H1 (cell line): ENCODE measurements around the gene NECAP2. TPM values are rescaled to one million over a fixed set of nuclear protein-coding genes. Genes with fewer than 3 reads are reported as not detected.

ENCODE experiments used
- CTCF ChIA-PET: fragments of 300-600 bp; sonication (Branson Sonifier 250); formaldehyde crosslinking; loops from one replicate; lab custom pipeline; 2021; ENCODE audit not compliant: partially characterized antibody; lab: Charles Lee
- POLR2A ChIA-PET: fragments of 300-600 bp; sonication (Branson Sonifier 250); formaldehyde crosslinking; loops from one replicate; lab custom pipeline; 2021; ENCODE audit warnings: inconsistent platforms; ENCODE audit not compliant: partially characterized antibody; lab: Charles Lee
- DNase-seq, 2 experiments: peaks; one replicate each; pipeline versions ENCODE4 v3.0.0 to v3.0.0-alpha.2; 2010 to 2022; ENCODE audit warnings: low spot score in 2 of 2, low read depth in 1 of 2, mixed read lengths in 1 of 2
- FAIRE-seq: peaks from 2 replicates; lab custom pipeline; 2011; peaks lifted over from hg19 to GRCh38; lab: Jason Lieb, UNC
- H2AFZ ChIP-seq: 2 replicates; pipeline ENCODE4 v1.8.1; 2012; ENCODE audit warnings: low read length, inconsistent platforms
- H2AK5ac ChIP-seq: 2 replicates; pipeline ENCODE4 v1.6.1; 2013; ENCODE audit warnings: low read depth, low read length
- H2BK120ac ChIP-seq: replicated peaks from 2 replicates; pipeline ENCODE3; 2013; ENCODE audit warnings: low read depth, low read length, inconsistent platforms
- H2BK12ac ChIP-seq: 2 replicates; pipeline ENCODE4 v1.6.1; 2013; ENCODE audit warnings: low read depth, low read length
- H2BK15ac ChIP-seq: 2 replicates; pipeline ENCODE4 v1.6.1; 2013; ENCODE audit warnings: low read length
- H2BK20ac ChIP-seq: 2 replicates; pipeline ENCODE4 v1.6.1; 2013; ENCODE audit warnings: low read length
- H2BK5ac ChIP-seq: 2 replicates; pipeline ENCODE4 v1.6.1; 2013; ENCODE audit warnings: low read depth, low read length
- H3K14ac ChIP-seq: 2 replicates; pipeline ENCODE4 v1.6.1; 2013; ENCODE audit warnings: inconsistent platforms; ENCODE audit not compliant: insufficient read length
- H3K18ac ChIP-seq: 2 replicates; pipeline ENCODE4 v1.6.1; 2013; ENCODE audit warnings: low read length; ENCODE audit errors: extremely low read depth
- H3K23ac ChIP-seq: 2 replicates; pipeline ENCODE4 v1.6.1; 2013; ENCODE audit warnings: inconsistent platforms; ENCODE audit not compliant: insufficient read length
- H3K23me2 ChIP-seq: 2 replicates; pipeline ENCODE4 v1.6.1; 2013; ENCODE audit warnings: low read depth, low read length
- H3K27ac ChIP-seq: 2 replicates; pipeline ENCODE4 v1.6.1; 2011; ENCODE audit warnings: low read depth, low read length, inconsistent platforms
- H3K27me3 ChIP-seq, 4 experiments: replicated peaks in 1 of 4; 1 replicate in 1 of 4; 2 replicates in 3 of 4; pipeline versions ENCODE4 v1.6.1 to v1.8.1; 2011 to 2013; ENCODE audit warnings: low read length in 3 of 4, mild to moderate bottlenecking in 3 of 4, inconsistent platforms in 2 of 4, mixed read lengths in 2 of 4, moderate library complexity in 1 of 4; ENCODE audit not compliant: control insufficient read depth in 3 of 4, insufficient read depth in 3 of 4; ENCODE audit errors: extremely low read depth in 1 of 4
- H3K36me3 ChIP-seq, 4 experiments: 2 replicates each; pipeline versions ENCODE4 v1.6.1 to v1.8.1; 2011 to 2013; ENCODE audit warnings: mild to moderate bottlenecking in 4 of 4, low read length in 3 of 4, moderate library complexity in 2 of 4, control low read depth in 1 of 4, inconsistent platforms in 1 of 4; ENCODE audit not compliant: insufficient read depth in 4 of 4, control insufficient read depth in 2 of 4
- H3K4ac ChIP-seq: replicated peaks from 2 replicates; pipeline ENCODE3; 2013; ENCODE audit warnings: low read length, low read depth, mixed read lengths, inconsistent platforms; ENCODE audit not compliant: insufficient read length
- H3K4me1 ChIP-seq, 4 experiments: replicated peaks in 1 of 4; 1 replicate in 1 of 4; 2 replicates in 3 of 4; pipeline versions ENCODE4 v1.6.1 to v1.8.1; 2011 to 2013; ENCODE audit warnings: low read length in 3 of 4, inconsistent platforms in 2 of 4, mixed read lengths in 1 of 4; ENCODE audit not compliant: insufficient read depth in 4 of 4, control insufficient read depth in 3 of 4
- H3K4me2 ChIP-seq, 2 experiments: 2 replicates each; pipeline versions ENCODE4 v1.6.1 to v1.8.1; 2011 to 2013; ENCODE audit warnings: low read depth in 2 of 2, low read length in 2 of 2, control low read depth in 1 of 2, inconsistent platforms in 1 of 2, mild to moderate bottlenecking in 1 of 2; ENCODE audit not compliant: insufficient read depth in 1 of 2
- H3K4me3 ChIP-seq, 4 experiments: fragments of 200-600, 300-600 bp in 1 of 4; sonication (generic), shearing (Covaris generic), sonication (Bioruptor Twin) in 1 of 4; 2 replicates each; pipeline versions ENCODE4 v1.5.1 to v1.8.1; 2011 to 2016; ENCODE audit warnings: low read length in 4 of 4, low read depth in 3 of 4, control low read depth in 2 of 4, inconsistent platforms in 2 of 4, mild to moderate bottlenecking in 2 of 4, mixed read lengths in 1 of 4, moderate library complexity in 1 of 4; ENCODE audit not compliant: insufficient read depth in 2 of 4; ENCODE audit errors: extremely low read depth in 1 of 4
- H3K56ac ChIP-seq: replicated peaks from 2 replicates; pipeline ENCODE3; 2013; ENCODE audit warnings: low read depth, mild to moderate bottlenecking, mixed read lengths, low read length, inconsistent platforms; ENCODE audit not compliant: insufficient read length
- H3K79me1 ChIP-seq: 2 replicates; pipeline ENCODE4 v1.6.1; 2013; ENCODE audit warnings: low read depth, low read length, control low read depth
- H3K79me2 ChIP-seq, 2 experiments: 2 replicates each; pipeline versions ENCODE4 v1.6.1 to v1.8.1; 2012 to 2013; ENCODE audit warnings: low read length in 2 of 2, mild to moderate bottlenecking in 2 of 2, inconsistent platforms in 1 of 2; ENCODE audit not compliant: insufficient read depth in 2 of 2, control insufficient read depth in 1 of 2
- H3K9ac ChIP-seq, 4 experiments: replicated peaks in 1 of 4; 1 replicate in 1 of 4; 2 replicates in 3 of 4; pipeline versions ENCODE4 v1.6.1 to v1.8.1; 2011 to 2013; ENCODE audit warnings: low read depth in 3 of 4, low read length in 3 of 4, control low read depth in 2 of 4, mild to moderate bottlenecking in 2 of 4, moderate library complexity in 2 of 4, inconsistent platforms in 1 of 4; ENCODE audit errors: extremely low read depth in 1 of 4
- H3K9me3 ChIP-seq, 2 experiments: 2 replicates each; pipeline versions ENCODE4 v1.6.1 to v1.8.1; 2012 to 2013; ENCODE audit warnings: mild to moderate bottlenecking in 2 of 2, moderate library complexity in 2 of 2, control low read depth in 1 of 2, inconsistent platforms in 1 of 2, low read depth in 1 of 2, low read length in 1 of 2, mixed read lengths in 1 of 2; ENCODE audit not compliant: insufficient read depth in 2 of 2
- H4K20me1 ChIP-seq, 2 experiments: replicated peaks in 1 of 2; 2 replicates each; pipeline versions ENCODE3 to v1.8.1; 2011 to 2013; ENCODE audit warnings: inconsistent platforms in 2 of 2, low read length in 2 of 2, mild to moderate bottlenecking in 1 of 2; ENCODE audit not compliant: insufficient read depth in 2 of 2, control insufficient read depth in 1 of 2
- H4K5ac ChIP-seq: 2 replicates; pipeline ENCODE4 v1.6.1; 2013; ENCODE audit warnings: low read length, low read depth, mixed read lengths, inconsistent platforms; ENCODE audit not compliant: insufficient read length
- H4K8ac ChIP-seq: 2 replicates; pipeline ENCODE4 v1.8.0; 2013; ENCODE audit warnings: mild to moderate bottlenecking, moderate library complexity, low read length, inconsistent platforms; ENCODE audit not compliant: insufficient read depth; ENCODE audit errors: extremely low read depth
- H4K91ac ChIP-seq: replicated peaks from 2 replicates; pipeline ENCODE3; 2013; ENCODE audit warnings: low read length, mixed read lengths, inconsistent platforms; ENCODE audit not compliant: insufficient read length
- SRF ChIP-seq: IDR thresholded peaks from 2 replicates; pipeline ENCODE4 v1.6.1; 2011; ENCODE audit warnings: mild to moderate bottlenecking, low read depth, low read length, moderate library complexity
- WGBS, 2 experiments: shearing (Covaris generic) in 1 of 2; methylation state at CpG; one replicate each; pipeline versions ENCODE4 v1.1.6 to v1.1.7; 2013 to 2015; ENCODE audit warnings: low lambda C conversion rate in 2 of 2, mixed read lengths in 2 of 2, inconsistent platforms in 1 of 2, low coverage in 1 of 2, missing lambda C conversion rate in 1 of 2; ENCODE audit not compliant: insufficient replicate concordance in 2 of 2, insufficient coverage in 1 of 2, insufficient read length in 1 of 2; ENCODE audit errors: extremely low coverage in 1 of 2, missing lambda C conversion rate in 1 of 2; 5-methylcytosine and 5-hydroxymethylcytosine counted together
- polyA plus RNA-seq, 7 experiments: library from polyadenylated mRNA; depleted of rRNA in 3 of 7; stranded (reverse) in 5 of 7; unstranded in 2 of 7; fragments of >200 nt in 5 of 7; fragments of 200-250 nt in 2 of 7; gene quantifications; 1 replicate in 5 of 7; 2 replicates in 1 of 7; 4 replicates in 1 of 7; pipeline versions ENCODE4 v1.2.1 to v1.2.3, GENCODE V29; 2011 to 2013; ENCODE audit warnings: missing spikeins in 2 of 7, mixed read lengths in 2 of 7
- total RNA-seq: library from RNA; stranded (reverse); fragmentation: NEBNext Ultra II Directional; extraction: Animal tissue kit (Norgen Biotek cat#: 25700); gene quantifications from 2 replicates; pipeline ENCODE4 v1.2.1, GENCODE V29; 2021

NECAP2 gene
- total and polyA plus RNA-seq, 2 of the 8 experiments (the other 6 are each of a cell fraction or from before 2014, with no cell fraction given): 24.4 to 29.7 TPM

- Histone ChIP-seq H4K20me1 (peaks cover 2 to 3% of the 10 kb centered on the region in 2 experiments), H2BK15ac (no peak overlapping the region), H3K14ac (no peak overlapping the region), H2BK20ac (no peak overlapping the region), H3K79me2 (no peaks in the 10 kb centered on the region; a peak in 1 of 4 replicates), H2BK5ac (no peak overlapping the region), H2BK12ac (no peak overlapping the region), H3K27me3 (no peaks in the 10 kb centered on the region), H3K4ac (no peak overlapping the region), H3K9me3 (no peaks in the 10 kb centered on the region), H3K9ac (no peak overlapping the region), H3K36me3 (peaks cover 7 to 42% (median 16%) of the 10 kb centered on the region in 4 experiments; a peak in 7 of 8 replicates), H3K23me2 (no peaks in the 10 kb centered on the region), H4K5ac (no peak overlapping the region), H4K8ac (no peak overlapping the region), H3K27ac (no peak overlapping the region), H4K91ac (no peak overlapping the region), H3K23ac (no peak overlapping the region), H2BK120ac (no peak overlapping the region), H3K79me1 (no peaks in the 10 kb centered on the region), H3K4me1 (no peaks in the 10 kb centered on the region), H3K4me2 (no peak overlapping the region), H2AK5ac (no peak overlapping the region), H3K56ac (no peak overlapping the region), H2AFZ (no peak overlapping the region), H3K4me3 (no peak overlapping the region), H3K18ac (no peak overlapping the region)
- 79% methylated on average over 6 of the region's 6 CpGs; no CpG with 5 or more reads in 1 of the 2 experiments for WGBS, 2 experiments
- ChIA-PET CTCF (interaction anchor here (0.6 to 3.9 kb wide), 6 partner anchors 9 to 171 kb away, joined by 3 to 19 read pairs (median 4); partner anchors contain the start of gene NECAP2), POLR2A (interaction anchor here (3.7 kb wide), 1 partner anchor 11 kb away, joined by 15 read pairs; the partner anchor contains the start of gene NECAP2)
- DNase-seq: no peak
- no peak for FAIRE-seq
- no peak for TF ChIP-seq SRF
These were observed 10.4 kb downstream of the NECAP2 start for GRCh38 chr1:16450863-16451481.
